Stimulated activated CD4-positive, alpha-beta T cell treated with anti-CD3 and anti-CD28 coated beads, Interleukin-1b, Interleukin-23, amount 100 ng/mL, for 48 hours (primary cell): ENCODE results near the gene PNPLA5.

Source experiments
- DNase-seq: peaks from one replicate; pipeline ENCODE4 v3.0.0-alpha.2; 2020

Gene PNPLA5

DNA sequence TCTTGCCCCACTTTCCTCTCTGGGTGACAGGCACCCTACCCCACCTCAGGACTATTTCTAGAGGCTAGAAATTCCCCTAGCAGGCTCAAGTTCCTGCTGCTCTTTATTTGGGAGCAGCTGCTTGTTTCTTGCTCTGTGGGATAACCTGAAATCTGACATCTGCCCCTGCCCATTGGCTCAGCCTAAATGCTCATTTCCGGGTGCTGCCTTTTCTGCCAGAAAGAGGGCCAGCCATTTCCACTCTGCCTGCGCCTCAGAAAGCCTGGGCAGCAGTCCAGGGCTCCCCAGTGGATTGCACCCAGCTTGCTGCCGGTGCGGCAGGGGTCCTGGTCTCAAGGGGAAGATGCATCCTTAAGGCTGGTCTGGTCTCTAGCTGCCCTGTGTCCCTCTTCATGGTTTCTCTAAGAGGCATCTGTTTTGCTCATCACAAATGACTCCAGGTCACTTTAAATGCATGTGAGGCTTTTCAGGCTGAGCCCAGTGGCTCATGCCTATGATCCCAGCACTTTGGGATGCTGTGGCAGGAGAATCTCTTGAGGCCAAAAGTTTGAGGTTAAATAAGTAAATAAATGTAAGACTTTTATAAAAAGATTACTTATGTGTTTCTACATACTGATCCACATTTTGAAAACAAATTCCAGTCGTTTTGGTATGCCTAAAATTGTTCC, 10.3 kb upstream of the PNPLA5 start:
- no peak for DNase-seq

DNA sequence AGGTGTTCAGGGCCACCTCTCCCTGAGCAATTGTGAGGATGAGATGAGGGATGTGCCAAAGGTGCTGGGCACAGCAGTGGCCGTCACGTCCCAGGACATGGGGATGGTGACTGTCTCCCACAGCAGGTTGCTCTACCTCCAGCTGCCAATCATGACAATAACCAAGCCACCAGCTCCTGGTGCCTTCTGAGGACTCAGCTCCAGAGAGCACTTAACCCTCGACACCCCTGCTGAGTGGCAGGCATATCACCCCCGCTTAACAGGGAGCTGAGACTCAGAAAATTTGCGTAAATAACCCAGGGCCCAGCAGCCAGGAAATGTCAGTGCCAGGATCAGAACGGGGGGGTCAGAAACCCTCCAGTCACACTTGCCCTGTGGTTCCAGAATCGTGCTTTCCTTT, 8.4 kb upstream of the PNPLA5 start:
- no peak for DNase-seq

DNA sequence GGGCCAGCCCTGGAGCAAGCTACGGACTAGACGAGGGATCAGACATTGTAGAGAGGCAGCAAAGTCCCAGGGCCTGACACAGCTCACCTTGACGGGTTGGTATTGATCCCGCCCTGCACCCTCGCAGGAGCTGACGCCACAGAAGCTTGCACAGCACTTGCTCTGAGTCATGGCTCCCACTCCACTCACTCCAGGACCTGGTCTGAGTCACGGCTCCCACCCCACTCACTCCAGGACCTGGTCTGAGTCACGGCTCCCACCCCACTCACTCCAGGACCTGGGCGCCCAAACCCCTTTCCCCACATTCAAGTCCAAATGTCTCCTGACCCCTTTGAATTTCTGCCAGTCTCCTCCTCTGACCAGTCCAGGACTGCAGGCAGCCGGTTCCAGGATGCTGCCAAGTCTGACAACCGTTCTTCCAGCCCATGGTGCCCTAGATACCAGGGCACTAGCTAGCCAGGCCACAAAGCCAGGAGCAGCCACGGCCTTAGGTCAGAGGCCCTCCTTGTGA, 6.0 kb upstream of the PNPLA5 start:
- DNase-seq: peak; percentile 47

DNA sequence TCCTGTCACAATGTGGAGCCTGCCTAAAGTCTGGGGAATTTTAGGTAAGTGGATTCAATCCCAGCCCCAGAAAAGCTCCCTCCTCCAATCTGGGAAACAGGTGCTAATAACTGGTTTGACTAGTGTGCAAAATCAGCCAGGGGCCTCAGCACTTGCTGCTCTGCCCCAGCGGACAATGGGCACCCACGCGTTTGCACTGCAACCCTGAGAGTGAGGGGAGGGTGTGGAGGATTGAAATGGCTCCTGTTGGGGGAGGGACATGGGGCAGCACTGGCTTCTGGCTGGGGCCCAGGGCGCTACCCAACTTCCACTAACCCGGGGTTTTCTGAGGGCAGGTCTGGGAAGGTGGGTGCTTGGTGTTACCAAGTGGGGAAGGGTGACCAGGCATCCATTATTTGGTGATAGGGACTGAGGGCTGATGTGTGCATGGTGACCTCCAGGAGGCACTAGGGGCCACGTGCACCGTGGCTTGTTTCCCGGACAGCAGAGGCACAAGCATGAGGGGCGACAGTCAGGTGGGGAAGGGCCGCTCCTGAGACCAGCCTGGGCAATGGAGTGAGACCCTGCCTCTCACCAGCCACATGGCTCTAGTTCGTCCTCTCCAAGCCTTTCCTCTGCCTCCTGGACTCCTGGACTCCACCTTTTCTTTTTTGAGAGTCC, 4.3 kb upstream of the PNPLA5 start:
- no peak for DNase-seq

DNA sequence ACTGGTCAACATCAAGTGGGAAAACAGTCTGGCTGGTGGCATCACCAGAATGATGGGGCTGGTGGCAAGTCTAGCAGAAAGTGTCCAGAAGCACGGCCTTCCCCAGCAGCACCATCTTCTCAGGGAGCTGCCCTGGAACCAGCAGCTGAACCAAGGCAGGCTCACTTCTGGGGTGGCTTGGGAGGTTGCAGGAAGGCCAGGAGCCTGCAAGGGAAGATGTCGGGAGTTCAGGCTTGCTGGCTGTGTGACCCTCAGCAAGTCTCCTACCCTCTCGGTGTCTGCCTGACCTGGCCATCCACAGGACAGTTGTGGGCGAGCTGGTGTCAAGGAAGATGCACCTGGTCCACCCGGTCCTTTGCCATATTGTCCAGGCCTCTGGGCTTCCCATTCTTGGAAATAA, 2.3 kb upstream of the PNPLA5 start:
- DNase-seq: no peak

DNA sequence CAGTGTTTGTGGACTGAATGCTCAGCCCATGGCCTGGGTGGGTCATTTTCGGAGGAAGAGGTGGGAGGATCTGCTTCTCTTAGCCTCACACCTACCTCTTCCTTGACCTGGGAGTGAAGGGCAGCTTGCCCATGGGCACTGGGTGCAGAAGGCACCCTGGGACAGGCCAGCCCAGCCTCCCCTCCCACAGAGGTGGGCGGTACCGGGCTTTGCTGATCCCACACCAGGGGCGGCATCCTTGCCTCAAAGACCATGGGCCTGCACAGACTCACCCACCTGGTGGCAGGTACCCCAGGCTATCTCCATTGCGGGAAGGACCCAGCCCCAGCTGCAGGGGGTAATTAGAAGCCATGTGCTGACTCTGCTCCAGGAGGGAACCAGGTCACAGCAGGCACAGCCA, 1.5 kb upstream of the PNPLA5 start:
- DNase-seq: no peak

DNA sequence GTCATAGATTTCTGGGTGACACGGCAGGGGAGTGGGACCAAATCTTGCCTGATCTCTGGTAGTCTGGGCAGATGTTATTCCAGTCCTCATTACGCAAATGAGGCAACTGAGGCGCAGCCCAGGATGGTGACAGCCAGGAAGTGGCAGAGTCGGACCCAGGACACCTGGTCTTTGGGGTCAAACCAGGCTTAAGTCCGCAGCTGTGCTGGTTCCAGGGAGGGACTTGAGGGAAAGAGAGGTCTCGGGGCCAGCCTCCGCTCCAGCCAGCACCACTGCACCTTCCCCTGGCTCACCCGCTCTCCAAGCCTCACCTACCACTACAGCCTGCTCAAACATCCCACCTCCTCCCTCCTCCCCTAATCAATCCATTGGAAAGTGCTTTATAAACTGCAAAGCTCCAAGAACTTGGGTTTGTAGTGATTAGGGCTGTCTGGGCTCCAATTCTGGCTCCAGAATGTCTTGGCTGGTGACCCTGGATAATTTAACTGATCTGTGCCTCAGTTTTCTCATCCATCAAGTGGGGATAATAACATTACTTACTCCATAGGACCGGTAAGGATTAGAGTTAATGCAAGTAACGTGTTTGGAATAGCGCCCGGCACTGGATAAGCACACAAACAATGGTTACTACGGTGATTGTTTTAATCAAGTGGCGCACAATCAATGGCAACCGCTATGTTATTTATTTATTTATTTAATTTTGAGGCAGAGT, 526 bp upstream of the PNPLA5 start:
- no peak for DNase-seq

DNA sequence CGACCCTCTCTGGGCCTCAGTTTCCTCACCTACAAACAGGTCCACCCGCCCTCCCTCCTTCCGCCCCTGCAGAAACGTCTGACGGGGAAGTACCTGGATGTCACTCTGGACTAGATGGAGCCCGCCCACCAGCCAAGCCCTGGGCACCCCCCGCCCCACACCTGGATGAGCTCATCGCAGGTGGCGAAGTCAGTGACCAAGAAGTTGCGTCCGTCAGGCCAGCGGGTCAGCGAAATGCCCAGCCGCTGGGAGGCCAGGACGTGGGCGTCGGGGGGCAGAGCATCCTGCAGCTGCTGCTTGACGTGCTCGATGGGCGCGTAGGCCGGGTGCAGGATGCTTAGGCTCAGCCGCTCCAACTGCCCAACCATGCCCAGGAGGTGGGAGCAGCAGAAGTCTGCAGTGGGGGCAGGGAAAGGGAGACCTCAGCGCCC, 897 bp downstream of the PNPLA5 start:
- no peak for DNase-seq

DNA sequence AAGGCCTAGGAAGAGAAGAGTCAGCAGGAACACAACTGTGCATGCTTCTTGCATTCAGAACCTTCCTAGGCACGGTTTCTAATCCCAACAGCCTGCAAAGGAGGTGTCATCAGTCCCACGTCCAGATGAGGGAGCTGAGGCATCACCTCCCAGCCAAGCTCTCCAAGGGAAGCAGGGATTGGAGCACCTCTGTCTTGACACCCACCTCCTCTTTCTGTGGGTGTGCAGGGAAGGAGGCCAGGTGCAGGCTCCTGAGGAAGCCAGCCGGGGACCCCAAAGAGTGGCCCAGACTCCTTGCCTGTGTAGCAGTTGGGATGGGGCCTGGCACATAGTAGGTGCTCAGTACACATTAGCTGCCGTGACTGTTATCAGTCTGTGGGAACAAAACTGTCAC, 2.0 kb downstream of the PNPLA5 start:
- no peak for DNase-seq

DNA sequence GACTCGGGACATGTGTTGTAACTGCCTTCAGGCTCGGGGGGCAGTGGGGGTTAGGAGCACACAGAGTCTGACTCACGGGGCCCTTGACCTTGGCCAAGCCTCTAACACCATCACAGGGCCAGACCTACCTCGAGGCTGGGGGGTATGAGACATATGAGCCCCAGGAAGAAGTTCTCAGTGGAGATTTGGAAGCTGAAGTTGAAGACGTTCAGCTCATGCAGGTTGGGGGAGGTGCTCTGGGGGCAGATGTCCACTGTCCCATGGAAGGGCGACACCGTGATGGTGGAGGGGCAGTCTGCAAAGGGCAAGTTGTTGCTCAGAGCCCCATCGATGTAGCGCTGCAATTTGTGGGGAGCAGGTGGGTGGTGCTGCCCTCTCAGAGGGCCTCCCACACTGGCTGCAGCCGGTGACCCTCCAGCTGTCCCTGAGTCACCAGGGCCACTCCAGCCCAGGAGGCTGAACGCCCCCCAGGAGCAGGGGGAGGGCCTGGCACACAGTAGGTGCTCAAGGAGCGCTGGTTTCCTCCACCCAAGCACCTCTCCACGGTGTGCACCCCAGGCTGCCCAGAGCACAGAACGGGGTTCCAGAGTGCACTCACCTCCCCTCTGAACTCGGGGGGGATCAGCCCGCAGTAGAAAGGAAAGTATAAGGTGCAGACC, 2.5 kb downstream of the PNPLA5 start:
- DNase-seq: no peak

DNA sequence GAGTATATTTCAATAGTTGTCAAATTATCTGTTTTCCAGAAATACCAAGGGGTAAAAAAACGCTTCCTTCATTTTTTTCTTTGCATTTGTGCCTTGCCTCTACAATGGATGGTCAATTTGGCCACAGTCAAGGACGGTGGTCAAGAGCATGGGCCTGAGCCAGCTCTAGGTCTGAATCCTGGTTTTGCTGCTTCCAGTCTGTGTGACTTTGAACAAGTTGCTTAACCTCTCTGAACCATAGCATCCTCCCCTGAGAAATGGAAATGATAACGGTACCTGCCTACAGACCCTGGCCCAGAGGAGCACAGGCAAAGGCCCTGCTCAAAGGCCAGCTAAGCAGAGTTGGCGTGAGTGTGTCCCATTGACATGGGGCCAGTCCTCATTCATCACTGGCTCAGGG, 3.1 kb downstream of the PNPLA5 start:
- DNase-seq: no peak

DNA sequence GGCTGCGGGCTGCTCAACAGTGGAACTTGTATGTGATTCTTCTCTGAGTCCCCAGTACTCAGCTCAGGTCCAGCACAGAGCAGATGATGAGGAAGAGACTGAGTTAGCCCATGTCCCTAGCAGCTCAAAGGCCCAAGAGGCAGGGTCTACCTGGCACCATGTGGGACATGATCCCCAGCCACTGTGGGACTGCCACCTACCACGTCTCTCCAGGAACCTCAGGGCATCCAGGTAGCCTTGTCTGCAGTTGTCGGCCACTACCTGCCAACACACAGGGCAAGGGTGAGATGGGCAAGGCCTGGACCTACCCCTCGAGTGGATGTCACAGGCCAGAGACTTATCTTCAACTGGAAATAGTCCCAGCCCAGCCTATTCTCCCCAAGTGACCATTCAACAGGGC, 4.4 kb downstream of the PNPLA5 start:
- no peak for DNase-seq

DNA sequence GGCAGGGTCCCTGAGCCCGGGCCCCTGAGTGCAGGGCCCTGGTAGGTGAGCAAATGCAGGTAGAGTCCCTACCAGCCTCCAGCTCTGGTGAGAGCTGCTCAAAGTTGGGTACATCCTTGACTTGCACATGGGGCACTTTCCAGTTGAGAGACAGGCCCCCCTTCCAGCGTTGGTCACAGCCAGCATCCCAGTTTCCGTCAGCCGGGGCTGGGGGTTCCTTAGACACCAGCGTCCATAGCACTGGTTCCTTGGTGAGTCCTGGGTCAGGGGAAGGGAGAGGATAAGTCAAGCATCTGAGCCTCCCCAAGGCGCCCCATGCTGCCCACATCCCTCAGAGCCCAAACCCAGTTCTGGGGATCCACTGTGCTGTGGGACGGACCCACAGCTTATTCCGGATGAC, 5.6 kb downstream of the PNPLA5 start:
- DNase-seq: no peak

DNA sequence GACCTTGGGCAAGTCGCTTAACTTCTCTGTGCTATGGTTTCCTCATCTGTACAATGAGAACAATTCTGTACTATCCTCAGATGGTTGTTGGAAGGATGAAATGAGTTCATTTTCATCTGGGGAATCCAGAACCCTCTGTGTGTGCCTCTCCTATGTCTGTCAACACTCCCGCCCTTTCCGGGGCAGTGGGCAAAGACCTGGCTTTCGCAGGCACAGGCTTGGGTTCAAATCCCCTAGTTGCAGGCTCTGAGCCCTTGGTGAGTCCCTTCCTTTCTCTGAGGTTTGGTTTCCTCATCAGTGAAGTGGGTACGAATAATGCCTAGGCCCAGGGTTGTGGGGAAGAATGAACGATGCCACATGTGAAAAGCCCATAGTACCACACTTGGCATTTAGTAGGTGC, 6.0 kb downstream of the PNPLA5 start:
- no peak for DNase-seq

DNA sequence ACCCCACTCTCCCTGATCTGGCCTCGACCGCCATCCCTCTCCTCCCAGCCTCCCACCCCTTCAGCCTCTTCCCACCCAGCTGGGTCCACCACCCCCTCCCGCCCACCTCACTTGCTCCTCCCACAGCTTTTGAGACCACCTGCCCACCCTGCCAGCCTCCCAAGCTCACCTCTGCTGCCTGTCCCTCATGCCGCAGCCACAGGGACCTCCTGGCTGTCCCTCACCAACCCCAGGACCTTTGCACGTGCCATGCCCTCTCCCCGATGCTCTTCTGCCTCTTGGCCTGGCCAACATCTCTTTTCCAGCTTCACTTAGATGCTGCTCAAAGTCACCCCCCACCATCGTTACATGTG, 6.5 kb downstream of the PNPLA5 start:
- no peak for DNase-seq

DNA sequence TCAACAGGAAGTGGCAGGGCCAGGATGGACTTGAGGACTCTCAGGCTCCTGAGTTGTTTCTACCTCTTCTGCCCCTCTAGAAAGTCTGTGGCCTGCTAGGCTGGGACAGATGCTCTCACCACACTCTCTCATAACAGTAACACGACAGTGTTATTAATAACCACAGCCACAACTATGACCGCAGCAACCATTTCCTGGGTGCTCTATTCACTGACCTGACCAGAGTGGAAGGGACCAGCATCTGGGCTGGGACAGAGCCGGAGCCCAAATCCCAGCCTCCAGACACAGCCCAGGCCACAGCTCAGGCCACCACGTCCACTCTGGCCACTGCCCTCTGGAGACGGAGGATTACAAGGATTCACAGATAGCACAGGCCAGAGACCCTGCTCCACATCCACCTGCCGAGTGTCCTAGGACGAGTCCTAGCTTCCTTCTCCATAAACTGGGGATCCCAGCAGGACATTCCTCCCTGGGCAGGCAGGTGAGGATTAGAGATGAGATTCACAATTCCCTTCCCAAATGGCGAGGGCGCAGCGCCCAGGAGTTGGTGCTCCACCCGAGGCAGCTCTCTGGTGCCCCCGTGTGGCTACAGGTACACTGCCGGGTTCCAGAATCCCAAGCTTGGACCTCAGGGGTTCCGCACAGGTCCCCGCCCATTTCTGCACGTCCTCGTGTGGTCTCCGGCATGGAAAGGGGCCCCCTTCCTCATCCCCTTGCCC, 7.1 kb downstream of the PNPLA5 start:
- peak; percentile 51 for DNase-seq

DNA sequence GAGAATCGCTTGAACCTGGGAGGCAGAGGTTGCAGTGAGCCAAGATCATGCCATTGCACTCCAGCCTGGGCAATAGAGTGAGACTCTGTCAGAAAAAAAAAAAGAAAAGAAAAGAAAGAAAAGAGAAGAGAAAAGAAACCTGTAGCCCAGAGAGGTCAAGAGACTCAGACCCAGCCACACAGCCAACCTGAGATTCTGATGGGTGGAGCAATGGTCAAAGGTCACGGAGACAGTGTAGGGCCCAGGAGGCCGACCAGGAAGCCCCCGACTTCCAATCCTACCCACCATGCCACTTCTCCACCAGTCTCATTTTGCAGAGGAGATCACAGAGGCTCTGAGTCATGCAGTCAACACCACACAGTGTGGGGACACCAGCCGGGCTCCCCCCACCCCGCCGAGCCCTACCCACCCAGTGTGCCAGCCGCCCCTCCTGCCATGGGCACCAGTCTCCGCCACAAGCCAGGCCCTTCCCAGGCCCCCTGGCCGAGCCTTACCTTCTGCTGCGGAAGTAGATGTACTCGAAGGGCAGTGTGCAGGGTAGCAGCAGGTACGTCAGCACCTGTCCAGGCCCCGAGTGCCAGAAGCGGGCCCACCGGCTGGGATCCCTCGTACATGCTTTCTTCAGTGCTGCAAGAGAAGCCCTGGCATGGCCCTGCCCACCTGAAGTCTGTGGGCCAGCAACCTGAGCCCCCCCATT, 7.9 kb downstream of the PNPLA5 start:
- no peak for DNase-seq

DNA sequence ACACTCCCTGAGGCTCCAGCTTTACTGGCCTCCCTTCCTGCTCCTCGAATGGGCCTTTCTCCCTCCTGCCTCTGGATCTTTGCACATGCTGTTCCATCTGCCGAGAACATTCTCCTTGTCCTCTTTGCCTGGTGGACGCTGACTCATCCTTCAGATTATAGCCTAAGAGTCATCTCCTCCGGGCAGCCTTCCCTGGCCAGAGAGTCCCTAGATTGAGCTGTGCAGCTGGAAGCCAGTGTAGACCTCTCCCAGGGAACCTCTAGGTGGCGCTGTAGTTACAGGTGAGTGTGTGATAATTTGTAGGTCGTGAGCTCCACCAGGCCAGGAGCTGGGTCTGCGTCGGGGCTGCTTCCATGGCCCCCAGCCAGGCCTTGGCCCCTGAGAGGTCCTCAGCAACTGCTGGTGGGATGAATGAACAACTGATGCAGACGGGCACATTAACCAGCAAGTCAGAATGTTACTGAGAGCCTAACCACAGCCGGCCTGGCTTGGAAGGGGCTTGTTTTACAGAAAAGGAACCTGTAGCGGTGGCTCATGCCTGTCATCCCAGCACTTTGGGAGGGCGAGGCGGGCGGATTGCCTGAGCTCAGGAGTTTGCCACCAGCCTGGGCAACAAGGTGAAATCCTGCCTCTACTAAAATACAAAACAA, 8.7 kb downstream of the PNPLA5 start:
- peak; percentile 52 for DNase-seq

DNA sequence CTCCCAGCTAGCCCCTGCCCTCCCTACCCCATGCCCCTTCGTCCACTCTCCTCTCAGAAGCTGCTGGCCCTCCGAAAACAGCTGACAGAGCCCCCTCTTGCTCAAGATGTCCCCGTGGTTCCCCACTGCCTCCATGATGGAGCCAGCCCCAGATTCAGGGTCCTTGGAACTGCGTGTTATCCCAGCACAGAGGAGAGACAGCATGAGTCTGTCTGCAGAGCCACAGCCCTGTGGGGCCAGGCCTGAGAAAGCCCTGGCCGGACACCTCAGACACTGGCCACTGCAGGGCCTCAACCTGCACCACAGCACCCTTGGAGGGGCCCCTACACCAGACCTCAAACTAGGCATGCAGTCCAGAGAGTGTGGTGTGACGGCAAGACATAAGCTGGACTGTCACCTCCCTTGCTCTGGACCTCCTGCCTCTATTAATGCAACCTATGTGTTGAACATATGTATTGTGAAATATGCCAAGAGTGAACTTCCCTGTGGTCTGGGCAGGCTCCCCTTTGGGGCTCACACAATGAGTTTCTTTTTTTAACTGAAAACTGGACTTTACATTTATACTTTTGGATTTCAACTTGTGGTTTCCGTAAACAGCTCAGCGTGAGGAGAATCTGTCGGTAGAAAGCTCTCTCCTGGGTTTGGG, 9.6 kb downstream of the PNPLA5 start:
- no peak for DNase-seq

DNA sequence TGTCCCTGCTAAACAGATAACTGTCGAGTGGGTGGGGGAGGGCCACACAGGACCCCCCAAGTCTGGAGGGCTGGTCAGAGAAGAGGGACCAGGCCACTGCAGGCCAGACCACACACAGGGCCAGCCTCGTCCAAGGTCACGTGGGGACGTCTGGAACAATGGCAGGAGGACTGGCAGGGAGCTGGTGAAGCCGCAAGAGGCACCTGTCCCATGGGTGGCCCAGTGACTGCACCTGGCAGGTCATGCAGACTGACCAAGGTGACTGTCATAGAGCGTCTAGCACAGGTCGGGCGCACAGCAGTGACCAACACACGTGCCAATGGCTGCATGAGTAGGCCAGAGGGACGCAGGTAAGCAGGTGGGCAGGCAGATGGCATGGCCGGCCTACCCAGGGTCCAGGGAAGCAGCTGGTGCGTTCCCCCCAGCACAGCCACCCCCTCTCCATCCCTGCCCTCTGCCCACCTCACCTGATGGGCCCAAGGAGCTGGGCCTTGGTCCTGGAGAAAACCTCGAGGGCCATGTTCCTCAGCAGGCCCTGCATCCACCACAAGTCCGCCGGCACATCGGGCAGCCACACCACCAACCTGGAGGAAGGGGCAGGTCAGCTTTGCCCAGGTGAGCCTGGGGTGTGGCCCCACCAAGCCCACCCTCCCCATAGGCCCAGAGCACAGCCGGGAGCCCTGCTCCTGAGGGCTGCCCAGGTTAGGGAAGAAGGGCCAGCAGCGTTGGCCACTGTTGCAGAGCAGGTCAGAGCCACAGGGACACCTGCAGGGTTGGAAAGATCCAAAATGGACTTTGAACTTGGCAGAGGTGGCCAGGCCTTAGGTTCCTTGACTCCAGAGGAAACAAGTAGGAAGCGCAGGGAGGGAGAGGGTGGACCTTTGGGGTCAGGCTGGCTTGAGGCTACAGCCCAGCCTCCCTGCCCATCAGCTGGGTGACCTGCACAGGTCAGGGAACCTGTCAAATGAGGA, 10.4 kb downstream of the PNPLA5 start:
- DNase-seq: no peak
